GM10266 (cell line): ENCODE measurements around the gene SCYL2.
"Not testable (repeated sequence)": the region's sequence is repeated elsewhere in the genome, so short reads cannot be mapped to it uniquely, and the experiment has no call there.

Source experiments
- DNase-seq: peaks from one replicate; pipeline ENCODE4 v3.0.0; 2012; ENCODE audit errors: extremely low spot score
- TF ChIP-seq, protein P1 (sequence below): IDR thresholded peaks from 2 replicates; pipeline ENCODE4 v1.5.1; 2012; ENCODE audit warnings: mild to moderate bottlenecking, low read depth; ENCODE audit not compliant: control insufficient read depth, insufficient read depth; ENCODE audit errors: missing control alignments

SCYL2 gene

DNA sequence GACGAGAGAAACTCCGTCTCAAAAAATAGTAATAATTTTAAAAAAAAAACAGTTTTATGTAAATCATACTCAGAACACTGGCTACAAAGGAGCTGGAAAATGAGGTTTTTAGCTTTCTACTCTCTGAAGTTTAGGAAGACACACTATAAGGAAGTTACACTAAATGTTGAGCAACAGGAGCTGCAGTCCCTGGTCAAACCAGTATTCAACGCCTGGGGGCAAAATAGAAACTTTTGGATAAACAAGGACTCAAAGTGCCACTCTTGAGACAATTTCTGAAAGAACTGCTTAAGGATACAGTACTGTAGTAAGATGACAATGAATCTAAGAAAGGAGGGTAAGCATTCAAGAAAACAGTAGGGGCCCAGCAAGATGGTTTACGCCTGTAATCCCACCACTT lies 37.1 kb upstream of the SCYL2 start:
- DNase-seq, result no peak
- TF ChIP-seq, protein P1, sequence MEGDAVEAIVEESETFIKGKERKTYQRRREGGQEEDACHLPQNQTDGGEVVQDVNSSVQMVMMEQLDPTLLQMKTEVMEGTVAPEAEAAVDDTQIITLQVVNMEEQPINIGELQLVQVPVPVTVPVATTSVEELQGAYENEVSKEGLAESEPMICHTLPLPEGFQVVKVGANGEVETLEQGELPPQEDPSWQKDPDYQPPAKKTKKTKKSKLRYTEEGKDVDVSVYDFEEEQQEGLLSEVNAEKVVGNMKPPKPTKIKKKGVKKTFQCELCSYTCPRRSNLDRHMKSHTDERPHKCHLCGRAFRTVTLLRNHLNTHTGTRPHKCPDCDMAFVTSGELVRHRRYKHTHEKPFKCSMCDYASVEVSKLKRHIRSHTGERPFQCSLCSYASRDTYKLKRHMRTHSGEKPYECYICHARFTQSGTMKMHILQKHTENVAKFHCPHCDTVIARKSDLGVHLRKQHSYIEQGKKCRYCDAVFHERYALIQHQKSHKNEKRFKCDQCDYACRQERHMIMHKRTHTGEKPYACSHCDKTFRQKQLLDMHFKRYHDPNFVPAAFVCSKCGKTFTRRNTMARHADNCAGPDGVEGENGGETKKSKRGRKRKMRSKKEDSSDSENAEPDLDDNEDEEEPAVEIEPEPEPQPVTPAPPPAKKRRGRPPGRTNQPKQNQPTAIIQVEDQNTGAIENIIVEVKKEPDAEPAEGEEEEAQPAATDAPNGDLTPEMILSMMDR, result no peak

DNA sequence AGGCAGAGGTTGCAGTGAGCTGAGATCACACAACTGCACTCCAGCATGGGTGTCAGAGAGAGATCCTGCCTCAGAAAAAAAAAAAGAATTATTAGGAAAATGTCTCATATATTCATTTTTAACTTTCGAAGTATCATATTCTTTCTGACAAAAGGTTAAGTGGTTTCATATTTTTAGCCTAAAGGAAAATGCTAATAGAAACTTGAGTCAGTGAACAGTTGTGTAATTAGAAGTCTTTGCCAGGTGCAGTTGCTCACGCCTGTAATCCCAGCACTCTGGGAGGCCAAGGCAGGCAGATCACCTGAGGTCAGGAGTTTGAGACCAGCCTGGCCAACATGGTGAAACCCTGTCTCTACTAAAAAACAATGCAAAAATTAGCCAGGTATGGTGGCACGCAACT lies 35.1 kb upstream of the SCYL2 start:
- not testable (repeated sequence) for DNase-seq

DNA sequence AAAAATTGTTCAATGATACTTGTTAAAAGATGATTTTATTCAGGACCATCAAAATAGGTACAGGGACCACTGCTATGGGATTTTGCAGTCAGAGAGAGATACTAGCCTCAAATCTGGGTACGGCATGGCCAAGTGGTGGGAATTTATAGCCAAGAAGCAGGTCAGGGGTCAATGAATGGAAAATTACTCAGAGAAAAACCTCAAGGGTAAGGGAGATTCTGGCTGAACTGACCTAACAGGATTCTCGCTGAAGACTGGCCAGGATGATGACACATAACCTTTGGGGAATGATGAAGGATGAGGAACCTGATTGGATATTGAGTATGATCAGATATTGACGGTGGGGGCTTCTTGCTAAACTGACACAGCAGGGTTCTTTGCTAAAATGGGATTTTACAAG lies 32.8 kb upstream of the SCYL2 start:
- DNase-seq, result no peak
- TF ChIP-seq, protein P1, result no peak

DNA sequence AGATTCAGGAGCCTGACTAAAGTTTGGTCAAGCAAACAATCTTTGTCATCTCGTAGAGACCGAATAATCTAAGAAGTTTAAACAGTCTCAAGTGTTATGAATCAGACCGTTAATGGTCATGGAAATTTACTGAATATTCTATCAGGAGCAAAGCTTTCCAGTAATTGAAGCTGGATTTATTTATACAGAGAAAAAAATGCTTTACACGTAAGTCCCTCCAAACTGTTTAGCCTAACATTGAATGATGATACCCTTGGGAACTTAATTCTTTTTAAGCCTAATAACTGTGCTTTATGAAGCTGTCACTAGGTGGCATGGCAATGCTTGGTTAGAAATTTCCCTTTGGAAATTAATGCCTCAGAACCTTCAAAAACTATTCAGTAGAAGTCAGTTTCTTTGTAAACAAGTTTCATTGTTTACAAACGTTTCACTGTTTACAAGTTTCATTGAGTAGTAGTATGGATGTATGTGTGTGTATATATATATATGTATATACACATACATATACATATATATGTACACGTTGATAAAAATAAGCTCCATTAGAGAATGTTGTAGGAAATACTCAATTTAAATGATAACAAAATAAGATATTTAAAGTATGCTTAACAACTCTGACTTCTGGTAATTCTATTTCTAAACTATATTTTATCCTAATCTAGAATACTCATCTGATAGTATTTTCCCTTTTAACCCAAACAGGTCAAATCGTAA lies 32.2 kb upstream of the SCYL2 start:
- DNase-seq, result peak; percentile 19
- TF ChIP-seq, protein P1, result peak; percentile 74

DNA sequence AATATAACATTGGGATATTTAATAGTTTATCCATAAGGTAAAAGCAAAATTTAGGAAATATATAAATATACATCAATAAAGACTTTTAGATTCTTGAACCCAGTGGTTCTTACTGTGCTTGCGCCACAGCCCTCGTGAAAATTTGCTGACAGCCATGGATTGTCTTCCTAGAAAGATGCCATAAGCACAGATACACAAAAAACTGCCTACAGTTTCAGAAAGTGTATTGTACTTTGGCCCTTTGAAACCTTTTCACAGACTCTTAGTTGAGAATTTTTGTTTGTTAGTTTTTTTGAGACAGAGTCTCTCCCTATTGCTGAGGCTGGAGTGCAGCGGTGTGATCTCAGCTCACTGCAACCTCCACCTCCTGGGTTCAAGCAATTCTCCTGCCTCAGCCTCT lies 28.2 kb upstream of the SCYL2 start:
- DNase-seq, result no peak
- TF ChIP-seq, protein P1, result no peak

DNA sequence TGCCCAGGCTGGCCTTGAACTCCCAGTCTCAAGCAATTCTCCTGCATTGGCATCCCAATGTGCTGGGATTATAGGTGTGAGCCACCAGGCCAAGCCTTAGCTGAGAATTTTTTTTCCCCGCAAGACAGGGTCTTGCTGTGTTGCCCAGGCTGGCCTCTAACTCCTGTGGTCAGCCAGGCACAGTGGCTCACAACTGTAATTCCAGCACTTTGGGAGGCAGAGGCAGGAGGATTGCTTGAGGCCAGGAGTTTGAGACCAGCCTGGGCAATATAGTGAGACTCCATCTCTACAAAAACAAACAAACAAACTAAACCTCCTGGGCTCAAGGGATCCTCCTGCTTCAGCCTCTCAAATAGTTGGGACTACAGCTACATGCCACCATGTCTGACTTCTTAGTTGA lies 27.4 kb upstream of the SCYL2 start:
- TF ChIP-seq, protein P1, result no peak
- DNase-seq, result no peak

DNA sequence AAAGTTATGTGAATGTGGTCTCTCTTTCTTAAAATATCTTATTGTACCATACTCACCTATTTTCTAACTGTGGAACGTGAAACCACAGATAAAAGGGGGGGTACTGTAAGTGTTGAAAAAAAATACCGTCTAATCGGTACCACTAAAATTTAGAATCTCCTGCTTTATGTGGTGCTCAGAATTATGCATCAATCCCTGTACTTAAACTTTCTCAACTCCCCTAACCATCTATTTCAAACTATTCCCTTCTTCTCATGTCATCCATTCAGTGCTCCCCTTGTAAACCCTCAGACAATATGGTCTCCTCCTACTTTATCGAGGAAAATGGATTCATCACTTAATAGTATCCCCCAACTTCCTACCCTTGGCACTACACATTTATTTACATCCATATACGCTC lies 23.8 kb upstream of the SCYL2 start:
- DNase-seq, result no peak
- TF ChIP-seq, protein P1, result no peak

DNA sequence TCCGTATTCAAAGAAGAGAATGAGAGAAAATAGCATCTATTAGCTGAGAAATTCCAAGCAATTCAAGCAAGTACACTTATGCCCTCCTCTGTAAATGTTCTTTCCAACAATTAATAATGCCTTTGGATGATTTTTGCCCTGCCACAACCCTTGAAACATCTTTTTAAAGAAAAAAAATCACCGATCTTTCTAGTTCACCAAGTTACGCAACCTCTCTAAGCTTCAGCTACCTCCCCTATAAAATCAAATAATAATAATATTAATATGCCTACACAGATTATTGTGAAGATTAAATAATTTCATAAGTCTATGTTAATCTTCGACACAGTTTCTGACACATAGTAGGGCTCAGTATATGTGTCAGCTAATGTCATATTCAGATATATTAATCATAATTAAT lies 19.2 kb upstream of the SCYL2 start:
- DNase-seq, result no peak
- TF ChIP-seq, protein P1, result no peak
